HL-60/S4 treated with phorbol 12-myristate 13-acetate at 8.2 ng/mL for 4 days and 3 days (cell line): ENCODE results near the gene FGF6.
"Not testable (repeated sequence)": the region's sequence is repeated elsewhere in the genome, so short reads cannot be mapped to it uniquely, and the experiment has no call there.

Source experiments
- in situ Hi-C: fragments of 300-500 bp; cut with MboI; formaldehyde crosslinking; loops from 2 replicates; pipeline ENCODE4 v1.15.0; 2022; ENCODE audit warnings: low sequenced_read_pairs

Gene FGF6, protein sequence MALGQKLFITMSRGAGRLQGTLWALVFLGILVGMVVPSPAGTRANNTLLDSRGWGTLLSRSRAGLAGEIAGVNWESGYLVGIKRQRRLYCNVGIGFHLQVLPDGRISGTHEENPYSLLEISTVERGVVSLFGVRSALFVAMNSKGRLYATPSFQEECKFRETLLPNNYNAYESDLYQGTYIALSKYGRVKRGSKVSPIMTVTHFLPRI

DNA sequence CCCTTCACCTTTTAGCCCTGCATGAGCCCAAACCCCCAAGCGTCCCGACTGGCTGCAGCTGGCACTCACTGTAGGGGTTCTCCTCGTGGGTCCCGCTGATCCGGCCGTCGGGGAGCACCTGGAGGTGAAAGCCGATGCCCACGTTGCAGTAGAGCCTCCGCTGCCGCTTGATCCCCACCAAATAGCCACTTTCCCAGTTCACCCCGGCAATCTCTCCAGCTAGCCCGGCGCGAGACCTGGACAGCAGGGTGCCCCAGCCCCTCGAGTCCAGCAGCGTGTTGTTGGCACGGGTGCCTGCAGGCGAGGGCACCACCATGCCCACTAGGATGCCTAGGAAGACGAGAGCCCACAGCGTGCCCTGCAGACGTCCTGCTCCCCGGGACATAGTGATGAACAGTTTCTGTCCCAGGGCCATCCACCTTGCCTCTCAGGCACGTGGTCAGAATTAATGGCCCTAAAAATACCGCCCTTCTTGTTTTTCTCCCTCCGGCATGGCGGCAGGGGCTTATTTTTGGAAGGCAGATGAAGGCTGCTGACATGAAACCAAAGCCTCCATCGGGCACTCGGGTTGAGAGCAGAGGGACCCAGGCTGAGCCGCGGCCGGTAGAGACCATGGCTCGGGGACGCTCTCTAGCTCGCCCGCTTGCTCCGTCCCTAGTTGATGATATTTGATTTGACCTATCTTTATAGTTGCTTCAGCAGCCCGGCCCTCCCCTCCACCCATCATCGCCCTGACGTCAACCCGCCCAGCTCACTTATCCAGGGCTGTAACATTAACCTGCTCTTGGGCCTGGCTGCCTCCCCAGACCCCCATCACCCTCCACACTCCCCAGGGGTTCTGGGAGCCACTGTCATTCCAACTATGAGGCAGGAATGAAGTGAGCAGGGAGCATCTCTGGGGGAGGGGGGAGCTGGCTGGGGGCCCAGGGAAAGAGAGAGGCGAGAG is at the start of gene FGF6:
TSS of gene FGF6 (minus strand) at position 660 of the 946 bp plus-strand sequence. CDS start at position 415, 245 bp downstream.
- in situ Hi-C loops = no loop called here

DNA sequence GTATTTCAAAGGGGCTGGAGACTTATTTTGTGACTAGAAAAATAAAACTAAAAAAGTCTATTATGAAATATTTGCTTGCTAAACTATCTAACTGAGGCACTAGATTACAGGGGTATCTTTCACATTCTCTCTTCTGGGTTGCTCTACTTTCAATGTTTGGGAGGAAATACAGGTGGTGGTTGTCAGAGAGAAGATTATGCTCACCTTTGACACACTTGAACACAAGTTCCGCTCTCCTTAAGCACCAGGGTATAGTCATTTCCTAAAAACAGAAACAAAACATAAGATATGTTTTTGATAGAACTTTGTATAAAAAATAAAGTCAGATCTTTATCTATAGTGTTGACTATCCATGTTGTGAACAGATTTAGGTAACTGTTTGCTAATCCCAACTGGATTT is 45.4 kb upstream of the FGF6 start:
- in situ Hi-C loops = no loop called here

DNA sequence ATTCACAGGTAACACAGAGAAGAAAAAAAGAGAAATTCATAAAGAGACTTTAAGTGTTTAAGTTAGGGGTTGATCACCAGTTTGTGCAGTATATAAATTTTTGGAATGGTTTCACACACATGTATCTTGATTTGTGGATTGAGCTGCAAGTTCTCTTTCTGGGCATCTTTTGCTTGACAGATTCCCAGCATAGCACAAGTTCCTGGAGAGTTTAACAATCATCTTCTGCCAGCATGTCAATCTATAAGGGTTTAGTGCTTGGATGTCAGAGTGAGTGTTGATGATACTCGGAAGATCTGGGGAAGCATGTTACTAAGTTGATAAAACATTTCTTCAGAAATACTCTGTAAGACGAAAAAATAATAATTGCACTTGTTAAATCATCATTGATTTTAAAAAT is 43.9 kb upstream of the FGF6 start:
- in situ Hi-C loops = no loop called here

DNA sequence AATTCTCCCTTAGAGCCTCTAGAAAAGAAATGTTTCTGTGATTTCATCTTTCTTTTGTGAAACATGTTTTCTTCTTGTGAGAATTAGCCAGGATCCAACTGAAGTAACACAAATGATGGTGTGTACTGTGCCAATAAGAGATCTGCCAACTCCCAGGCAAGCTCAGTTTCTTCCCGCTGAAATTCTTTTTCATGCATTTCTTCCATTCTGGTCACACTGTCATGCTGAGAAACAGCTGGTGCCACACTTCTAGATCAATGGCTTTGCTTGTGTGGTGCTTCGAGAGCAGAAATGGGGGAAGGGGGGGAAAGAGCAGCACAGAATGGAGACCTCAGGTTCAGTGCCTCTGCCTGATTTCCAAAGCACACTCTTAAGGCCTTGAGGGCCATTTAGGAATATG is 41.4 kb upstream of the FGF6 start:
- in situ Hi-C loops = no loop called here

DNA sequence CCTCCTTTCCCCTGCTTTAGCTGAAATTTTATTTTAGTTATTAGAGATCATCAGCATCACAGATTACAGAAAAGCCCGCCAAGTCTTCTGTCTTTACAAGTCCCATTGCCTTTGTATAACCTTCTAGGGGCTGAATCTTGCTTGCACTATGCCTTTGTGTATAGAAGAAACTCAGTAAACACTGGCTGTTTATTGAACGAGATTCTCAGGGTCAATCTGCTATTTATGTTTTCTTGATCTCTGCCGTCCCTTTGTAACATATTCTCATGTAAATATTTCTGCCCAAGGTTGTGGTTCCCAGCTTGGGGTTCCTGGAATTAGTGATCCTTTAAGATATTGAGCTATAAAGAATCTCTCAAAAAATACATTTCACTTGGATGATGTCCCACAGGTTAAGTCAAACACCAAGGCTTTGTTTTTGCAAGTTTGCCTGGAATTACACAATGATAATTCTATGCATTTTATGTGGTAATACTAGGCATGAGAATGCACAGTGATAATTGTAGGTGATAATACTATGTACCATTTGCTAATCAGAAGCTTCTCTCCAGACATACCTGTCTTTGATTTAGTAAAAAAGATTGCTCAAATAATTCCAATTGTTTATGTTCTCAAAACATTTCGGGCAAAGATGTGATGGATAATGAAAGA is 40.6 kb upstream of the FGF6 start:
- in situ Hi-C loops = no loop called here

DNA sequence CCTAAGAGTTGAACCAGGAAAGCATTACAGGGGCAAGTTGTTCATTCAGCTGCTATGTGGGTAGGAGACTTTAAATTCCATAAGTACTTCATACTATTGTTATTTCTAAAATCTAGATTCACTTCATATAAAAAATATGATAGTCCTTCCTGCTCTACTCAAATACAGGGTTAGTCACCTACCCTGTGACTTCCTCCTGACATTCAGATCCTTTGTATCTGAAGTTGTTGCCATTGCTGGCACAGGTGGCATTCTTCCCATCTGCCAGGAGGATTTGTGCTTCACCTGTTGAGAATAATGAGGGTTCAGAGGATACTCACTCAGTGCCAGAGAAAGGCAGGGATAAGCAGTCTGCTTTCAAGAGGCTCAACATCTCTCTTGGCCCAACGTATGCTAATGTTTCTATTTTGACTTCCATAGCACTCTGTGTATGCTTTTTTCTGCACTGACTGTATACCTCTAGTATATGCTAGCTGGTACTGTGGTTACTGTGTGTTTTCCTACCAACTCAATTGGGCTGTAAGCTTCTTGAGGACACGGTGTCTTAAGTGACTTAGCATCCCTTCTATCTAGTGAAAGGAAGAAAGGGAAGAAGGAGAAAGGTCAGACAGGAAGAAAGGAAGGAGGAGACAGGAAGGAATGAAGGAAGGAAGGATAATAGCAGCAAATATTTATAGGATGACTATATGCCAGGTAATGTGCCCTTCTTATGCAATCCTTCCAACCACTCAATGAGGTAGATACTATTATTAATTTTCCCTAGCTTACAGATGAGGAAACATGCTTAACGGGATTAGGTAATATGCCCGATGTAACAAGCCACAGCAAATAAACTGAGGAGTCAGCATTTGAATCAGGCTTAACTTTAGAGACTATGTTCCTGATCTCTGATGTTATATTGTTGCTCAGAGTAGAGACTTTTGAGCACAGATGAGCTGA is 38.5 kb upstream of the FGF6 start:
- in situ Hi-C loops = no loop called here

DNA sequence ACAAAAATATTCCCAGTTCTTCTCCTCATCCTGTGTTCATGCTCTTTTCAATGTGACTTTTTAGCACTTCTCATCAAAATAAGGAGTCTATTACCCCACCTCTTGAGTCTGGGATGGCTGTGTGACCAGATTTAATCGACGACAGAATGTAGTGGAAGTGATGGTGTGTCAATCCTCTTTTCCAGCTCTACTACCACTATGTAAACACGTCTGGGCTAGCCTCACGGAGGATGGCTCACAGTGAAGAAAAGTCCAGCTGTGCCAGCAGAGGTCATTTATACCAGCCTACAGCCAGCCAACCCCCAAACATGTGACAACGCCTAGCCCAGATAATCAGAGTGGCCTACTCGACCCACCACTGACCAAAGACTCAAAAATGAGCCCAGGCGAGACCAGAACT is 37.3 kb upstream of the FGF6 start:
- in situ Hi-C loops = no loop called here

DNA sequence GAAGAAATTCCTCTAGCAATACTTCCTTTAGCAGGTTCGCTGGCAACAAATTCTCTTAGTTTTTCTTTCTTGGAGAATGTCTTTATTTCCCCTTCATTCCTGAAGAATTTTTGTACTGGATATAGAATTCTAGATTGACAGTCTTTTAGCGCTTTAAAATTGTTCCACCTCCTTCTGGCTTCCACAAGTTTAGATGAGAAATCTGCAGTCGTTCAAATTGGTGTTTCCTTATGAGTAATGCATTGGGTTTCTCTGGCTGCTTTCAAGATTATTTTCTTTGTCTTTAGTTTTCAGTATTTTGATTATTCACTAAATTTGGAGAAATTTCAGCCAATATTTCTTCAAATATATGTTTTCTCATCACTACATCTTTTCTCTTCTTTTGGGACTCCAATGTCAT is 33.3 kb upstream of the FGF6 start:
- in situ Hi-C loops = no loop called here

DNA sequence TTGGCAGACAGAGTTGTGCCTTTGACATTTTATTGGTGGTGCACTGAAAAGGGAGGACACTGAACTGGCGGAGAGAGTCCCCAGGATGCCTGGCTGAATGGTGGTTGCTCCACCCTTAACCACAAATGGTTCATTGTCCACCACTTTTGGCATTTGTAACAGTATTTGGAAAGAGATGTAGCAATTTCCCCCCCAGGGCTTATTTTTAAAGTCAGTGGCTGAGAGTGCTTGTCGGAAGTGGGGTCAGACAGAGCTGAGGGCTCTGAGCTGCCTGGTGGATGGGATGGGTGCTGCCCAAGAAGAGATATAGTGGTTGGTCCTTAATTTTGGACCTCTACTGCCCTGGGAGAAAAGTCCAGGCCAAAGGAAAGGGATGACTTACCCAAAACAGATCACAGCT is 31.5 kb upstream of the FGF6 start:
- in situ Hi-C loops = no loop called here

DNA sequence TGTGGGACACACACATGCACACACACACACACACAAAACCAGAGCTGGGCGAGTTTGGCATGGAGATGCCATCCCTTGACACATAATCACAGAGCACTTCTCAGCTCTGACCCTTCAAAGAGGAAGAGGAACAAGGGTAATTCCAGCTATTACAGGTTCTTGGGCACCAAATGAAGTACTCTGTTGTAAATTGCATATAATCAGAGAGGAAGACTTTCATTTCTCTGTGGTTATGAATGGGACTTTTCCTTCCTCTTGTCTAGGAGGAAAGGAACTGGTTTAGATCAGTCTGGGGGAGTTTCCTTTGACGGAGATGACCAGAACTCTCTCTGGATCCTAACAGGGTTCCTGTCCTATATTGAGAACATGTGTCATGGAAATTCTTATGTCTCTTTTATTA is 26.4 kb upstream of the FGF6 start:
- in situ Hi-C loops = no loop called here

DNA sequence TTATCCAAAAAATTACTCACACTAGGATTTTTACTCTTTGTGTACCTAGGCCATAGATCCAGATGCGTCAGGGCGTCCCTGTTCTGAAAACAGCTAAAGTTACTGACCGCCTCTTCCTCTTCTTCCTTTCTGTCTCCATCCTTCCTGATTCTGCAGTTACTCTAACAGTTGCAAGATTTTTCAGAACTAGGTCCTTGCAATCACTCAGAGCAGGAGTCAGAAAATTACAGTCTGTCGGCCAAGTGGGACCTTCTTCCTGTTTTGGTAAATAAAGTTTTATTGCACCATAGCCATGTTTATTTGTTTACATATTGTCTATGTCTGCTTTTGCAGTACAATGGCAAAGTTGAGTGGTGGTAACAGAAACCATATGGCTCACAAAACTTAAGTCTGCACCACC is 25.6 kb upstream of the FGF6 start:
- in situ Hi-C loops = no loop called here

DNA sequence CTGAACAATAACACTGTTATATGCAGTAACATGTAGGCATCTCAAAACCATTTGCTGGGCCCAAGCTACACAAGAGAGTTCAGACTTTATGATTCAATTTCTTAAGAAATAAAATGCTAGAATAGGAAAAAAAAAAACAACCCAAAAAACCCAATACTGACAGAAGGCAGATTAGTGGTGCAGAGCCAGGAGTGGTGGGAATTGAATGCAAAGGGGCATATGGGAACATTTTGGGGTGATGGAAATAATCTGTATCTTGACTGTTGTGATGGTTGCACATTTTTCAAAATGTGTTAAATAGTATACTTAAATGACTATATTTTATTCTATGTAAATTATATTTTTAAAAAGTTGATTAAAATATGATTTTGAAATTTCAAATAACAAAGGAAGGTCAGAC is 23.4 kb upstream of the FGF6 start:
- in situ Hi-C loops = no loop called here

DNA sequence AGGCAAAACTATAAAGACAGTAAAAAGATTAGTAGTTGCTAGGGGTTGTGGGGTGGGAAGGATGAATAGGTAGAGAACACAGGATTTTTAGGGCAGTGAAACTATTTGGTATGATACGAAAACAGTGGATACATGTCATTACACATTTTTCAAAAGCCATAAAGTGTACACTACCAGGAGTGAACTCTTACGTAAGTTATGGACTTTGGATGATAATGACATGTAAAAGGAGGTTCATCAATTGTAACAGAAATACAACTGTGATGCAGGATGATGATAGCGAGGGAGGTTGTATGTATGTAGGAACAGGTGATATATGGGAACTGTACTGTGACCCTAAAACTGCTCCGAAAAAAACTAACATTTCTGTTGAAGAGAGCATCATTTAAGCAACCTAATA is 15.1 kb upstream of the FGF6 start:
- in situ Hi-C loops = no loop called here

DNA sequence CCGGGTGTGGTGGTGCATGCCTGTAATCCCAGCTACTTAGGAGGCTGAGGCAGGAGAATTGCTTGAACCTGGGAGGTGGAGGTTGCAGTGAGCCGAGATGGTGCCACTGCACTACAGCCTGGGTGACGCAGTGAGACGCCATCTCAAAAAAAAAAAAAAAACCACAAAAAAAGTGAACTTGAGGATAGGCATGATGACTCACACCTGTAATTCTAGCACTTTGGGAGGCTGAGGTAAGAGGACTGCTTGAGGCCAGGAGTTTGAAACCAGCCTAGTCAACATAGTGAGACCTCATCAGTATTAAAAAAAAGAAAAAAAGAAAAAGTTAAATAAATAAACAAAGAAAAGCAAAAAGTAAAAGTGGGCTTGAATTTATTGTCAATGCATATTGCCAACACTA is 10.2 kb upstream of the FGF6 start:
- in situ Hi-C loops = not testable (repeated sequence)

DNA sequence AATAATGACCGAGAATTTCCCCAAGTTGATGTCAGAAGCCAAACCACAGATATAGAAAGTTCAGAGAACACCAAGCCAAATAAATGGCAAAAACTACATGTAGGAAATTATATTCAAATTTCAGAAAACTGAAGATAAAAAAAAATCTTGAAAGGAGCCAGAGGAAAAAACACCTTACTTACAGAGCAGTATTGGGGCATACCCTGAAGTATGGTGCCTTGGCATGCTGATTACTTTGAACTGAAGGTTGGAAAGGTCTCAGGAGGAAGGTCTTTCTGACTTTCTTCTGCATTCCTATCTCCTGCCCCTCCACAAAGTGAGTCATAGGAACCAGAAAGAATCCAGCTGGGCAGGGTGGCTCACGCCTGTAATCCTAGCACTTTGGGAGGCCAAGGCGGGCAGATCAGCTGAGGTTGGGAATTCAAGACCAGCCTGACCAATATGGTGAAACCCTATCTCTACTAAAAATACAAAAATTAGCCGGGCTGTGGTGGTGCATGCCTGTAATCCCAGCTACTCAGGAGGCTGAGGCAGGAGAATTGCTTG is 8.8 kb upstream of the FGF6 start:
- in situ Hi-C loops = no loop called here

DNA sequence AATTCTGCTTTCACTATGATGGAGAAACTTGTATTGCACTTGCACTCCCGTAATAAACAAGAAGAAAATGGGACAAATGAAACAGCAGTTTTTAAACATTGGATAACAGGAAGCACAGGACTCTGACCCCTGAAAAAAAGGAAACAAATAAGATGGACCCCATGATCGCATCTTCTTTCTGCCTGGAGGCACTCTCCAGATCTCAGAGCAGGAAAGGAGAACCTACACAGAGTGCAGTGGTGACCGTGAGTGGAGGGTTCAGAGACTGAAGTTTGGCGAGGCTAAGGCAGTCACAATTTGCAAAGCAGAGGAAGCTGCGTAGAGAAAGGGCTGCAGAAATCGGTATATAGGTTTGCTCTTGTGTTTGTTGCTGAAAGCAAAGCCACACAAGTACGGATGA is 6.1 kb upstream of the FGF6 start:
- in situ Hi-C loops = no loop called here

DNA sequence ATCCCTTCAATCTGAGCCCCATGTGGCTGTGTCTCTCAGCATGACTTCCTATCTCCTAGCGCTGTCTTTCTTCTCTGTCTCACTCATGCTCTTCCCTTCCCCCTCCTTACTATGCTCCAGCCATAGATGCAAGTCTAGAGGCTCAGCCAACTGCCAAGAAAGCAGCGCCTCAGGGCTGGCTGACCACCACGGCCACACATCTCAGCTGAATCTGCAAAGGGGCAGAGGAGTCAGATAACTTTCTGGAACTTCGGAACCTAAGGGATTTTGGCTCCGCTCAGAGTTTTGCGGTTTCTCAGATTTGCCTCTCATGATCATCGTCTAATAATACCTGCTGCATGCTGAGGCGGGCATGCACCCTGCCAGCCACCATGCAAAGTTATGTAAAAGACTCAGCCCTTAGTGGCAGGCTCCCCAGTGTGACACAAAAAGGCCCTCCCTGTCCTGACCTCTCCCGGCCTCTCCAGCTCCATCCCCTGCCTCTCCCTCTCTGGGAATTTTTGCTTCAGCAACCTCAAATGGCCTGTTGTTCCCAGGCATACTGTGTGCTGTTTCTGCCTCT is 5.0 kb upstream of the FGF6 start:
- in situ Hi-C loops = no loop called here

DNA sequence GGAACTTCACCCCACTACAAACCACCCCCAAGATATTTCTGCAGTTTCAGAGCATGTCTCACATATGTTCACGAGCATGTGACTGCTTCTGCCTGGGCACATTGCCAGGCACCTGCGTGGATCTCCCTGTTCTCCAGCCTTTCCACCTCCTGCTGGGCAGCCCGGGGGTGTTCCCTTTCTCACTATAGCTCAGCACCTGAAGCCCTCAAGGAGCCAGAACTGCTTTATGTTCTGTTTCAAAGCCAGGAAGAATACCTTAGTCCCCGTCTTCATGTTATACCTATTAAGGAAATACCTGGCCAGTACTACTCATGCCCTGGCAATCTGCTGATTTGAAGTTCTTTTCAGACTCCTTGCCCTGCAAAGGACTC is 4.2 kb upstream of the FGF6 start:
- in situ Hi-C loops = no loop called here

DNA sequence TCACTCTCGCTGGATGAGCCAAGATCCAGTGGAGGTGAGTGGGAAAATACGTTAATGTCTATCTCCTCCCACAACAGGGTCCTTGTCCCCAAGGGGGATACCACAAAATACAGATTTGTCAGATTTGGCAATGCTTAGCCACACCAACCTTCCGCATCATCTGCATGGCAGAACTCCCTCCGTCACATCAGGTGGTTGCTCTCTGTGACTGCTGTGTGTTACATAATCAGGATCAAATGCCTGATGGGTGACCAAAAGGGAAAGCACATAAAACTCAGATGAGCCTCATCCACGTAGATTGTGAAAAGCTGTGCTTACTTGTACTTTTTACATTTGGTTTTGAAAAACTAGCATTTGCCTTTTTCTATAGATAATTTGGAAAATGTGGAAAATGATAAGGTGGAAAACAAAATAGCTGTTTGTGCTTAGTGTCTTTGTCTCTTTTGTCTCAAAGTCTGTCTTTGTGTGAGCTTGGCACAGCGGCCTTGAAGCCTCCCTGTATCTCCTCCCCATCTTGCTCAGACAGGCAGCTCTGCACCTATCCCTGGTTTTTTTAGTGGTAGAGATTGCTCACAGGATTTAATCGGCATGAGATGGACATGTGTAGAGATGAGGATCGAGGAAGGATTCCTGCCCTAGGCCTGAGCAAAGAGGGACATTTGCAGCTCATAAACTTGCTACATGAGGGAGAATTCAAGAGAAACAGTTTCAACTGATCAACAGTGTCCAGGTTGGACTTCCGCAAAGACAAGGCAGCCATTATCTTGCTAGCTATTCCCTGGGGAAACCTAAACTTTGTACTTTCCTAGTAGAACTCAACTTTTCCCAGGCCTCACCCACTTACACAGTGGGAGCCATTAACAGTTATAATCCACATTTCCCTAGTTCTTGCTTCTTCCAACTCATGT is 3.6 kb upstream of the FGF6 start:
- in situ Hi-C loops = no loop called here
